GM12872 (cell line): ENCODE measurements around the gene GPR155.

ENCODE experiments used
- TF ChIP-seq, protein P1 (sequence below): IDR thresholded peaks from 3 replicates; pipeline ENCODE4 v1.5.1; 2011; ENCODE audit warnings: low read depth, mild to moderate bottlenecking, low read length, moderate library complexity; ENCODE audit not compliant: insufficient read depth

GPR155 gene

DNA sequence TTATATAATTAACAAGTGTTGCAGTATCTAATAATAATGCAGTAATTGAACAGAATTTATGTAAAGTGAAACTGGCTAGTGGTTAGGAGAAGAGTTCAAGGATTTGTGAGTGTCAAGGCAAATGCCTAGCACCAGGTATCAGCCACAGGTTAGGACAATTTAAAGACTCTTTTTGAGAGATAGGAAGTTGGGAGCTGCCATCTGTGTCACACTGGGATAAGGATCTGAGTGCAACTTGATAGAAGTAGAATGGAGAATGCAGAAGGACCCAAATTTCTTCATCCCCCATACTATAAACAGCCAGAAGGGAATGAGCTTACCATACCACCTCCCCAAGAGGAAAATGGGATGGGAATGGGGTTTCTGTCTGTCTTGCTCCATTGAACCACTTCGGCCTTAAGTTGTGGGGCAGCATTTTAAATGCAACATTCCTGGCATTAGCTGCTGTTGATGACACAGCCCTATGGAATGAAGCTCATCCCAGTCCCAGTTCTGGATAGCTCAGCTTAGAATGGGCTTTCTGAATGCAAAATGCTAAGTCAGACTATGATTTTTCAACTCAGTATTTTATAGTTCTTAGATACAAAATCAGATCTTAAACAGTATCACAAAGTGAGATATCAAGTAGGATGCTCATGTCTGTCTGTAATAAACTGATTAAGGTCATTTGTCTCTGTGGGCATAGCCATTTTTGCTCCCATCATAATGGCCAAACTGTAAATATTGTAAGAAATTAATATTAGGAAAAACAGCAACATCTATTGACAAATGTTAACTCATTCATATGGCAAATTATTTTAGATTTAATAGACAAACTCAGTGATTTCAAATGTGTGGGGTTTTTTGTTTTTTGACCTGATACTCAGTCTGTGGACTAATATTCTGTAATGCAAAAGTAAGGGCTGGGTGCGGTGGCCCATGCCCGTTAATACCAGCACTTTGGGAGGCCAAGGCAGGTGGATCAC is 44.0 kb downstream of the GPR155 start:
- TF ChIP-seq, protein P1, sequence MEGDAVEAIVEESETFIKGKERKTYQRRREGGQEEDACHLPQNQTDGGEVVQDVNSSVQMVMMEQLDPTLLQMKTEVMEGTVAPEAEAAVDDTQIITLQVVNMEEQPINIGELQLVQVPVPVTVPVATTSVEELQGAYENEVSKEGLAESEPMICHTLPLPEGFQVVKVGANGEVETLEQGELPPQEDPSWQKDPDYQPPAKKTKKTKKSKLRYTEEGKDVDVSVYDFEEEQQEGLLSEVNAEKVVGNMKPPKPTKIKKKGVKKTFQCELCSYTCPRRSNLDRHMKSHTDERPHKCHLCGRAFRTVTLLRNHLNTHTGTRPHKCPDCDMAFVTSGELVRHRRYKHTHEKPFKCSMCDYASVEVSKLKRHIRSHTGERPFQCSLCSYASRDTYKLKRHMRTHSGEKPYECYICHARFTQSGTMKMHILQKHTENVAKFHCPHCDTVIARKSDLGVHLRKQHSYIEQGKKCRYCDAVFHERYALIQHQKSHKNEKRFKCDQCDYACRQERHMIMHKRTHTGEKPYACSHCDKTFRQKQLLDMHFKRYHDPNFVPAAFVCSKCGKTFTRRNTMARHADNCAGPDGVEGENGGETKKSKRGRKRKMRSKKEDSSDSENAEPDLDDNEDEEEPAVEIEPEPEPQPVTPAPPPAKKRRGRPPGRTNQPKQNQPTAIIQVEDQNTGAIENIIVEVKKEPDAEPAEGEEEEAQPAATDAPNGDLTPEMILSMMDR: no peak

DNA sequence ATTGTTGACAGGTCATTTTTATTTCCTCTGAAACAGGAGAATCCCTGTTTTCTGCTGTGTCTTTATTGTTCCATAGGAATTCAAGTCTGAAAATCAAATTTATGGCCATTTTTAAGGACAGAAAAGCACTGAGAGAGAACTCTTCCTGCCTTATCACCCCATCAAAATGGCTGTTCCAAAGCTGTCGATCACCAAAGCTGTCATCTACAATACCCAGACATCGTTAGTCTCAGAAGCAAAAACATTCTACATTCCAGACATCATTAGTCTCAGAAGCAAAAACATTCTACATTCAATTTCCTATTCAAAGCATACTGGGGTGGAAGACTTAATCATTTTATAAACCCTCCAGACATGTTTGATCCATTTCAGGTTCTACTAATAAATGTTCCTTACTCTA is 46.9 kb downstream of the GPR155 start:
- TF ChIP-seq, protein P1: no peak

DNA sequence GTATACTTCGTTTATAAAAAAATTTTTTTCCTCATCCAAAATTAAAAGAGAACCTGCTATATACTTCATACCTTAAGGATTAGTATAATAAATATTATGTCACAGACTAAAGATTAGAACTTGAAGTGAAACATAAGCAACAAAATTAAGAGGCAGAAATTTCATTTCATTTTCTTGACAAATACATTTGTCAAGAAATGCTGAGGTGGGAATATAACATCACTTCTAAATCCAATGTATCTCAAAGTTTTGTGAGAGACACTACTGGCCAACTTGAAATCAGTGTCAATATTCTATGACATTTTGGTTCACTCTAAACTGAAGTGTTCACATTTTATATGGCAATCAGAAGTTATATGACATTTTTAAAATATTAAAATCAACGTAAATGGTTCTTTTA is 47.5 kb downstream of the GPR155 start:
- TF ChIP-seq, protein P1: no peak

DNA sequence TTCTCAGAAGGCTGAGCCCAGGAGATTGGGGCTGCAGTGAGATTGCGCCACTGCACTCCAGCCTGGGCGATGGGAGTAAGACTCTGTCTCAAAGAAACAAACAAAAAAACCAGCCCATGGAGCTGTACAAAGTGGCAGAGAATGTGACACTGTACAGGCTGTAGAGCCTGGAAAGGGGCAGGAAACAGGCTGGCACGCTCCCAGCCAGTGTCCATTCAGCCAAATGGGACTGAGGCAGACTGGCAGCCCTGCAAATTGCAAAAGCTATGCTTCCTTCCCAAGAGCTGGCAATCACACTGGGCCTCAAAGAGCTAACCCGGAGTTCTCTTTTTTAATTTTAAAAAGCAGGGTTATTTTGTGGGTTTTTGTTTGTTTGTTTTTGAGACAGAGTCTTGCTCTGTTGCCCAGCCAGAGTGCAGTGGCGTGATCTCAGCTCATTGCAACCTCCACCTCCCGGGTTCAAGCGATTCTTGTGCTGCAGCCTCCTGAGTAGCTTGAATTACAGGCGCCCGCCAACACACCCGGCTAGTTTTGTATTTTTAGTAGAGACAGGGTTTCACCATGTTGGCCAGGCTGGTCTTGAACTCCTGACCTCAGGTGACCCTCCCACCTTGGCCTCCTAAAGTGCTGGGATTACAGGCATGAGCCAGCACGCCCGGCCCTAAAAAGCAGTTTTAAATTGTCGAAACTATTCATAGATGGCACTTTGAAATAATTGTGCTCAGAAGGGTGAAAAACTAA is 48.5 kb downstream of the GPR155 start:
- TF ChIP-seq, protein P1: no peak

DNA sequence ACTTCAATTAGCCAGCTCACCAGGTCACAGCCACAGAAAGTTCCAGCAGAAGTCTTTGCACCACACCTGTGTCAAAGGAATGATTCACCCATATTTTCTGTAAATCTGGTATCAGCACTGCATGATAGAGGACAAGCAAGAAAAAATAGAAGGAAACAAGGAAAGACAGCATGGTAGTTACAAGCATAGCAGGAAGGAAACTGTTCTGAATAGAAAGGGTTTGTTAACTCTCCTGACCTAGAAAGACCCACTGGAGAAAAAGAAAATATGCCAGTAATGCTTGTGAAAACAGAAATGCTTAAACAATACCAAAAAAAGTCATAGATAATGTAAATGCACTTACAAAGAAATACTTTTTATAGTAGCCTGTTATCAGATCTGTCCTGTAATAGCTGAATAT is 50.5 kb downstream of the GPR155 start:
- TF ChIP-seq, protein P1: no peak

DNA sequence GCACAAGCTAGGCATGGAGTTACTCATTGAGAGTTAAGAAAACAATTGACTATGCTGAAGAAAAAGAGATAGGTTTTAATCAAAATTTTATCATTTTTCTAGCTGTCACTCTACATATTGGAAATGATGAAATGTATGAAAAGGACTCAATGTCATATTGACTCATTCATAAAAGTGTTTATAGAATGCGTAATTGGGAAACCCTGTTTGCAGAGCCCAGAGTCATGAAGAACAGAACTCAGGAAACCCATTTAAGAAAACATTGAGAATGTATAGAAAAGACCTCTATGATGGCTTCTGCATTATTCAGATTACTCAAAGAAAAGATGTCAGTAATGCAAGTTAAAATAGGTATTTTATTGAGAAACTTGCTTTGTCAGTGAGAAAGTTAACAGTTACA is 54.9 kb downstream of the GPR155 start:
- TF ChIP-seq, protein P1: no peak

DNA sequence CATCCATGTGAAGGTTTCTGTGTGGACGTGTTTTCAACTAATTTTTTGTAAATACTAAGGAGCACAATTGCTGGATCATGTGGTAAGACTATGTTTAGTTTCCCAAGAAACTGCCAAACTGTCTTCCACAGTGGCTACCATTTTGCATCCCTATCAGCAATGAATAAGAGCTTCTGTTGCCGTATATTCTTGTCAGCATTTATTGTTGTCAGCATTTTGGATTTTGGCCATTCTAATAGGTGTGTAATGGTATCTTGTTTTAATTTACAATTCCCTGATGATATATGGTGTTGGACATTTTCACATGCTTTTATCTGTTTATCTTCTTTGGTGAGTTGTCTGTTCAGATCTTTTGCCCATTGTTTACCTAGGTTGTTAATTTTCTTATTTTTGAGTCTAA is 56.8 kb downstream of the GPR155 start:
- TF ChIP-seq, protein P1: no peak
